HEK293T (cell line): Measurements from ENCODE around the gene CIB2.

Experiments
- BHLHE40 ChIP-seq: fragments of 450-650 bp; IDR thresholded peaks from 2 replicates; pipeline ENCODE4 v1.6.1; 2016; ENCODE audit warnings: mild to moderate bottlenecking, moderate library complexity, borderline replicate concordance
- CTBP1 ChIP-seq: fragments of 450-650 bp; IDR thresholded peaks from 2 replicates; pipeline ENCODE4 v1.6.1; 2016; ENCODE audit warnings: borderline replicate concordance
- FOXM1 ChIP-seq: fragments of 450-650 bp; IDR thresholded peaks from 2 replicates; pipeline ENCODE4 v1.6.1; 2017; ENCODE audit warnings: mild to moderate bottlenecking, borderline replicate concordance
- SP1 ChIP-seq: fragments of 450-650 bp; IDR thresholded peaks from 2 replicates; pipeline ENCODE4 v1.6.1; 2017

DNA sequence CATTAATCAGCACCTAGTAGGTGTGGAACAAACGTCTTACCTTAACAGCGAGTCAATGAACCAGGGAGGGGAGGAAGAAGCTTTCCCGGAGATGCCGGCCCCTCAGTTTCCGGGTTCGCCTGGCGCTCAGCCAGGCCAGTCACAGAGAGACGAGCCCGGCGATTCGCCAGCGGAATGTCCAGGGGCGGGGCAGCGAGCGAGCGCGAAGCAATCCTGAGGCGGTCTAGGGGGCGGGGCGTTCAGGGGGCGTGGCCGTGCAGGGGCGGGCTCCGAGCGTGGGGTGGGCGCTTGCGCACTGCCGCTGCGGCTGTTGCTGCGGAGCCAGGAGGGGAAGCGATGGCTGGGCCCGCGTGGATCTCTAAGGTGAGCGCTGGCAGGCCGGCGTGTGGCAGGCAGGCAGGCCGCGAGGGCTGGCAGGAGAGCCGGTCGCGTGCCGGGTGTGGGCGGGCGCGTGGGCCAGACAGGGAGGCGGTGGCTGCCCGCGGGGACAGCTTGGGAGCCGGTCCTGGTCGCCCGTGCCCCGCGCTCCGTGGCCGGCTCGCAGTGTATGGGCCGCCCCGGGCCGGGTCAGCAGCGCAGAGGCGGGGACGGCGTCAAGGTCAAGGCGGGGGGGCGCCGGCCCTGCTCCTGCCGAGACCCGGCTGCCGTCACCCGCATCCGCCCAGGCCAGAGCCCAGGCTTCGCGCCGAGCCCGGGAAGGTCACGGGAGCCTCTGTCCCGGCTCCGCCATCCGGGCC lies 18.0 kb upstream of the CIB2 start, which contains the start of gene IDH3A:
- TF ChIP-seq CTBP1 (no peak), SP1 (no peak), FOXM1 (no peak), BHLHE40 (no peak)
